GM23338 (cell line): ENCODE data around the gene IGF2BP3. TPM values are rescaled to one million over a fixed set of nuclear protein-coding genes. Genes with fewer than 3 reads are reported as not detected.

Experiments used
- ATAC-seq: fragments of 200-7000 bp; cut with Tn5 transposase; 3 replicates; pipeline ENCODE4 v1.9.1; 2020
- DNase-seq: peaks from one replicate; pipeline ENCODE4 v3.0.0-alpha.2; 2015; ENCODE audit warnings: low spot score
- H2AFZ ChIP-seq: fragments of 200-600 bp; sonication (generic); 2 replicates; pipeline ENCODE4 v1.8.0; 2016; ENCODE audit warnings: antibody characterized with exemption, mild to moderate bottlenecking, moderate library complexity
- H3F3A ChIP-seq: fragments of 200-600 bp; sonication (generic); replicated peaks from 2 replicates; pipeline ENCODE4 v1.8.0; 2017; ENCODE audit warnings: antibody characterized with exemption, mixed run types, low read depth
- H3K27ac ChIP-seq: fragments of 200-600 bp; sonication (generic); 2 replicates; pipeline ENCODE4 v1.6.1; 2016; ENCODE audit warnings: low read depth
- H3K27me3 ChIP-seq: fragments of 200-600 bp; sonication (generic); 2 replicates; pipeline ENCODE4 v1.8.0; 2016; ENCODE audit warnings: mild to moderate bottlenecking, mixed run types, moderate library complexity; ENCODE audit not compliant: insufficient read depth
- H3K36me3 ChIP-seq: fragments of 200-600 bp; sonication (generic); 2 replicates; pipeline ENCODE4 v1.8.0; 2016; ENCODE audit warnings: mild to moderate bottlenecking; ENCODE audit not compliant: insufficient read depth
- H3K4me1 ChIP-seq: fragments of 200-600 bp; sonication (generic); 2 replicates; pipeline ENCODE4 v1.8.0; 2016; ENCODE audit warnings: mild to moderate bottlenecking, moderate library complexity; ENCODE audit not compliant: insufficient read depth
- H3K4me2 ChIP-seq: fragments of 200-600 bp; sonication (generic); 2 replicates; pipeline ENCODE4 v1.7.1; 2017; ENCODE audit warnings: mixed run types
- H3K4me3 ChIP-seq: fragments of 200-600 bp; sonication (generic); 2 replicates; pipeline ENCODE4 v1.6.1; 2016; ENCODE audit warnings: mixed run types
- H3K79me2 ChIP-seq: fragments of 200-600 bp; sonication (generic); replicated peaks from 2 replicates; pipeline ENCODE4 v1.8.0; 2017; ENCODE audit warnings: mild to moderate bottlenecking; ENCODE audit not compliant: insufficient read depth
- H3K9me2 ChIP-seq: fragments of 200-600 bp; sonication (generic); 2 replicates; pipeline ENCODE4 v1.8.0; 2017; ENCODE audit not compliant: insufficient read depth
- H4K20me1 ChIP-seq: fragments of 200-600 bp; sonication (generic); replicated peaks from 2 replicates; pipeline ENCODE4 v1.8.0; 2017; ENCODE audit warnings: mild to moderate bottlenecking; ENCODE audit not compliant: insufficient read depth
- H3K27ac Mint-ChIP-seq: 2 replicates; pipeline ENCODE4 v1.8.0; 2020; ENCODE audit warnings: inconsistent platforms, mild to moderate bottlenecking, moderate library complexity, mixed read lengths
- H3K27me3 Mint-ChIP-seq: 3 replicates; pipeline ENCODE4 v1.8.0; 2022; ENCODE audit warnings: low read depth, mild to moderate bottlenecking, moderate library complexity, mixed read lengths, inconsistent platforms; ENCODE audit not compliant: insufficient read depth, poor library complexity
- H3K36me3 Mint-ChIP-seq: 3 replicates; pipeline ENCODE4 v1.8.0; 2021; ENCODE audit warnings: low read depth, mild to moderate bottlenecking, inconsistent platforms, moderate library complexity, mixed read lengths
- H3K4me1 Mint-ChIP-seq: 3 replicates; pipeline ENCODE4 v1.8.0; 2020; ENCODE audit warnings: mild to moderate bottlenecking, inconsistent platforms, mixed read lengths
- H3K4me3 Mint-ChIP-seq: 3 replicates; pipeline ENCODE4 v1.8.0; 2021; ENCODE audit warnings: moderate library complexity, mild to moderate bottlenecking, inconsistent platforms, mixed read lengths
- H3K9me3 Mint-ChIP-seq: 3 replicates; pipeline ENCODE4 v1.8.0; 2020; ENCODE audit warnings: moderate library complexity, mild to moderate bottlenecking, inconsistent platforms, mixed read lengths
- CREB1 ChIP-seq: fragments of 250-450 bp; sonication (Bioruptor Pico); IDR thresholded peaks from 2 replicates; pipeline ENCODE4 v1.5.0; 2020; ENCODE audit warnings: low read depth, mild to moderate bottlenecking, moderate library complexity
- CTCF ChIP-seq, 2 experiments: fragments of 200-600 bp in 1 of 2; sonication (generic) in 1 of 2; conservative IDR thresholded peaks; 2 replicates each; pipeline versions ENCODE4 v1.5.1 to v1.6.1; 2016 to 2017; ENCODE audit warnings: antibody characterized with exemption in 2 of 2, low read depth in 2 of 2, mild to moderate bottlenecking in 2 of 2, moderate library complexity in 1 of 2
- EZH2 ChIP-seq: fragments of 200-600 bp; sonication (generic); IDR thresholded peaks from one replicate; pipeline ENCODE4 v1.8.0; 2017; ENCODE audit warnings: antibody characterized with exemption, mild to moderate bottlenecking, low read depth; ENCODE audit not compliant: unreplicated experiment
- EZH2phosphoT487 ChIP-seq: fragments of 200-600 bp; sonication (generic); IDR thresholded peaks from one replicate; pipeline ENCODE4 v1.8.1; 2018; ENCODE audit warnings: antibody characterized with exemption; ENCODE audit not compliant: unreplicated experiment
- JUNB ChIP-seq: IDR thresholded peaks from one replicate; pipeline ENCODE4 v1.6.1; 2016; ENCODE audit warnings: antibody characterized with exemption; ENCODE audit not compliant: unreplicated experiment
- NANOG ChIP-seq: IDR thresholded peaks from 2 replicates; pipeline ENCODE4 v1.6.1; 2016; ENCODE audit warnings: antibody characterized with exemption, borderline replicate concordance
- POLR2AphosphoS5 ChIP-seq: IDR thresholded peaks from 2 replicates; pipeline ENCODE4 v1.6.1; 2016; ENCODE audit warnings: antibody characterized with exemption, low read depth
- STAT1 ChIP-seq: IDR thresholded peaks from one replicate; pipeline ENCODE4 v1.6.1; 2016; ENCODE audit warnings: antibody characterized with exemption; ENCODE audit not compliant: unreplicated experiment
- ZNF114 ChIP-seq: fragments of 250-450 bp; sonication (Bioruptor Pico); IDR thresholded peaks from 2 replicates; pipeline ENCODE4 v1.5.0; 2020; ENCODE audit warnings: mild to moderate bottlenecking, moderate library complexity
- ZNF331 ChIP-seq: fragments of 250-450 bp; sonication (Bioruptor Pico); IDR thresholded peaks from 2 replicates; pipeline ENCODE4 v1.5.0; 2020; ENCODE audit warnings: low read depth, mild to moderate bottlenecking, moderate library complexity
- polyA plus RNA-seq: library from polyadenylated mRNA; unstranded; fragments of >200 nt; fragmentation: Nextera tagmentation; extraction: Ambion mirVana; gene quantifications from 2 replicates; pipeline ENCODE4 v1.2.1, GENCODE V29; 2016
- total RNA-seq: library from RNA; depleted of rRNA; stranded (reverse); fragments of >200 nt; shearing (Covaris generic); gene quantifications from 2 replicates; pipeline ENCODE4 v1.2.3, GENCODE V29; 2014
- TF ChIP-seq, protein P1 (sequence below): IDR thresholded peaks from one replicate; pipeline ENCODE4 v1.6.1; 2018; ENCODE audit warnings: antibody characterized with exemption; ENCODE audit not compliant: unreplicated experiment
- TF ChIP-seq, protein P2 (sequence below): IDR thresholded peaks from 2 replicates; pipeline ENCODE4 v1.6.1; 2016; ENCODE audit warnings: antibody characterized with exemption
- TF ChIP-seq, protein P3 (sequence below): fragments of 250-450 bp; sonication (Bioruptor Pico); IDR thresholded peaks from 2 replicates; pipeline ENCODE4 v1.5.0; 2020; ENCODE audit warnings: mild to moderate bottlenecking, moderate library complexity

The IGF2BP3 gene
- total and polyA plus RNA-seq, 2 experiments from 2014 or later = 52.0 to 183 TPM

- no peak for ATAC-seq
- Histone ChIP-seq H3F3A (peaks cover 5% of the 10 kb centered on the region), H3K27ac (no peak overlapping the region), H3K4me3 (no peak overlapping the region), H3K4me2 (no peak overlapping the region), H2AFZ (no peak overlapping the region), H3K9me2 (no peaks in the 10 kb centered on the region), H4K20me1 (peaks cover 10% of the 10 kb centered on the region; the same call in 1 of the 2 replicates), H3K27me3 (no peaks in the 10 kb centered on the region), H3K36me3 (peaks cover 41% of the 10 kb centered on the region), H3K4me1 (no peaks in the 10 kb centered on the region), H3K79me2 (peaks cover 29% of the 10 kb centered on the region)
- peaks cover 2% of the 10 kb centered on the region for H3K27me3 Mint-ChIP-seq
- peaks cover 92% of the 10 kb centered on the region for H3K36me3 Mint-ChIP-seq
- peaks cover 1% of the 10 kb centered on the region; the same call in 1 of the 3 replicates for H3K9me3 Mint-ChIP-seq
- H3K4me1 Mint-ChIP-seq = no peaks in the 10 kb centered on the region
- DNase-seq = no peak
- TF ChIP-seq ZNF114 (CRISPR knock-in tag) = no peak
- TF ChIP-seq CREB1 = no peak
- no peak for TF ChIP-seq STAT1
- TF ChIP-seq, protein P1, sequence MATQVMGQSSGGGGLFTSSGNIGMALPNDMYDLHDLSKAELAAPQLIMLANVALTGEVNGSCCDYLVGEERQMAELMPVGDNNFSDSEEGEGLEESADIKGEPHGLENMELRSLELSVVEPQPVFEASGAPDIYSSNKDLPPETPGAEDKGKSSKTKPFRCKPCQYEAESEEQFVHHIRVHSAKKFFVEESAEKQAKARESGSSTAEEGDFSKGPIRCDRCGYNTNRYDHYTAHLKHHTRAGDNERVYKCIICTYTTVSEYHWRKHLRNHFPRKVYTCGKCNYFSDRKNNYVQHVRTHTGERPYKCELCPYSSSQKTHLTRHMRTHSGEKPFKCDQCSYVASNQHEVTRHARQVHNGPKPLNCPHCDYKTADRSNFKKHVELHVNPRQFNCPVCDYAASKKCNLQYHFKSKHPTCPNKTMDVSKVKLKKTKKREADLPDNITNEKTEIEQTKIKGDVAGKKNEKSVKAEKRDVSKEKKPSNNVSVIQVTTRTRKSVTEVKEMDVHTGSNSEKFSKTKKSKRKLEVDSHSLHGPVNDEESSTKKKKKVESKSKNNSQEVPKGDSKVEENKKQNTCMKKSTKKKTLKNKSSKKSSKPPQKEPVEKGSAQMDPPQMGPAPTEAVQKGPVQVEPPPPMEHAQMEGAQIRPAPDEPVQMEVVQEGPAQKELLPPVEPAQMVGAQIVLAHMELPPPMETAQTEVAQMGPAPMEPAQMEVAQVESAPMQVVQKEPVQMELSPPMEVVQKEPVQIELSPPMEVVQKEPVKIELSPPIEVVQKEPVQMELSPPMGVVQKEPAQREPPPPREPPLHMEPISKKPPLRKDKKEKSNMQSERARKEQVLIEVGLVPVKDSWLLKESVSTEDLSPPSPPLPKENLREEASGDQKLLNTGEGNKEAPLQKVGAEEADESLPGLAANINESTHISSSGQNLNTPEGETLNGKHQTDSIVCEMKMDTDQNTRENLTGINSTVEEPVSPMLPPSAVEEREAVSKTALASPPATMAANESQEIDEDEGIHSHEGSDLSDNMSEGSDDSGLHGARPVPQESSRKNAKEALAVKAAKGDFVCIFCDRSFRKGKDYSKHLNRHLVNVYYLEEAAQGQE = no peak
- TF ChIP-seq JUNB = no peak
- no peak for TF ChIP-seq POLR2AphosphoS5
- TF ChIP-seq CTCF (conservative IDR thresholded peaks at IDR 0.05; ENCODE audit: low read depth in 2 of 2) = no peak
- TF ChIP-seq NANOG = no peak
- TF ChIP-seq EZH2phosphoT487 = no peak
- TF ChIP-seq EZH2 = no peak
- TF ChIP-seq, protein P2, sequence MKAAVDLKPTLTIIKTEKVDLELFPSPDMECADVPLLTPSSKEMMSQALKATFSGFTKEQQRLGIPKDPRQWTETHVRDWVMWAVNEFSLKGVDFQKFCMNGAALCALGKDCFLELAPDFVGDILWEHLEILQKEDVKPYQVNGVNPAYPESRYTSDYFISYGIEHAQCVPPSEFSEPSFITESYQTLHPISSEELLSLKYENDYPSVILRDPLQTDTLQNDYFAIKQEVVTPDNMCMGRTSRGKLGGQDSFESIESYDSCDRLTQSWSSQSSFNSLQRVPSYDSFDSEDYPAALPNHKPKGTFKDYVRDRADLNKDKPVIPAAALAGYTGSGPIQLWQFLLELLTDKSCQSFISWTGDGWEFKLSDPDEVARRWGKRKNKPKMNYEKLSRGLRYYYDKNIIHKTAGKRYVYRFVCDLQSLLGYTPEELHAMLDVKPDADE = no peak
- TF ChIP-seq ZNF331 (CRISPR knock-in tag) = no peak
- TF ChIP-seq, protein P3, sequence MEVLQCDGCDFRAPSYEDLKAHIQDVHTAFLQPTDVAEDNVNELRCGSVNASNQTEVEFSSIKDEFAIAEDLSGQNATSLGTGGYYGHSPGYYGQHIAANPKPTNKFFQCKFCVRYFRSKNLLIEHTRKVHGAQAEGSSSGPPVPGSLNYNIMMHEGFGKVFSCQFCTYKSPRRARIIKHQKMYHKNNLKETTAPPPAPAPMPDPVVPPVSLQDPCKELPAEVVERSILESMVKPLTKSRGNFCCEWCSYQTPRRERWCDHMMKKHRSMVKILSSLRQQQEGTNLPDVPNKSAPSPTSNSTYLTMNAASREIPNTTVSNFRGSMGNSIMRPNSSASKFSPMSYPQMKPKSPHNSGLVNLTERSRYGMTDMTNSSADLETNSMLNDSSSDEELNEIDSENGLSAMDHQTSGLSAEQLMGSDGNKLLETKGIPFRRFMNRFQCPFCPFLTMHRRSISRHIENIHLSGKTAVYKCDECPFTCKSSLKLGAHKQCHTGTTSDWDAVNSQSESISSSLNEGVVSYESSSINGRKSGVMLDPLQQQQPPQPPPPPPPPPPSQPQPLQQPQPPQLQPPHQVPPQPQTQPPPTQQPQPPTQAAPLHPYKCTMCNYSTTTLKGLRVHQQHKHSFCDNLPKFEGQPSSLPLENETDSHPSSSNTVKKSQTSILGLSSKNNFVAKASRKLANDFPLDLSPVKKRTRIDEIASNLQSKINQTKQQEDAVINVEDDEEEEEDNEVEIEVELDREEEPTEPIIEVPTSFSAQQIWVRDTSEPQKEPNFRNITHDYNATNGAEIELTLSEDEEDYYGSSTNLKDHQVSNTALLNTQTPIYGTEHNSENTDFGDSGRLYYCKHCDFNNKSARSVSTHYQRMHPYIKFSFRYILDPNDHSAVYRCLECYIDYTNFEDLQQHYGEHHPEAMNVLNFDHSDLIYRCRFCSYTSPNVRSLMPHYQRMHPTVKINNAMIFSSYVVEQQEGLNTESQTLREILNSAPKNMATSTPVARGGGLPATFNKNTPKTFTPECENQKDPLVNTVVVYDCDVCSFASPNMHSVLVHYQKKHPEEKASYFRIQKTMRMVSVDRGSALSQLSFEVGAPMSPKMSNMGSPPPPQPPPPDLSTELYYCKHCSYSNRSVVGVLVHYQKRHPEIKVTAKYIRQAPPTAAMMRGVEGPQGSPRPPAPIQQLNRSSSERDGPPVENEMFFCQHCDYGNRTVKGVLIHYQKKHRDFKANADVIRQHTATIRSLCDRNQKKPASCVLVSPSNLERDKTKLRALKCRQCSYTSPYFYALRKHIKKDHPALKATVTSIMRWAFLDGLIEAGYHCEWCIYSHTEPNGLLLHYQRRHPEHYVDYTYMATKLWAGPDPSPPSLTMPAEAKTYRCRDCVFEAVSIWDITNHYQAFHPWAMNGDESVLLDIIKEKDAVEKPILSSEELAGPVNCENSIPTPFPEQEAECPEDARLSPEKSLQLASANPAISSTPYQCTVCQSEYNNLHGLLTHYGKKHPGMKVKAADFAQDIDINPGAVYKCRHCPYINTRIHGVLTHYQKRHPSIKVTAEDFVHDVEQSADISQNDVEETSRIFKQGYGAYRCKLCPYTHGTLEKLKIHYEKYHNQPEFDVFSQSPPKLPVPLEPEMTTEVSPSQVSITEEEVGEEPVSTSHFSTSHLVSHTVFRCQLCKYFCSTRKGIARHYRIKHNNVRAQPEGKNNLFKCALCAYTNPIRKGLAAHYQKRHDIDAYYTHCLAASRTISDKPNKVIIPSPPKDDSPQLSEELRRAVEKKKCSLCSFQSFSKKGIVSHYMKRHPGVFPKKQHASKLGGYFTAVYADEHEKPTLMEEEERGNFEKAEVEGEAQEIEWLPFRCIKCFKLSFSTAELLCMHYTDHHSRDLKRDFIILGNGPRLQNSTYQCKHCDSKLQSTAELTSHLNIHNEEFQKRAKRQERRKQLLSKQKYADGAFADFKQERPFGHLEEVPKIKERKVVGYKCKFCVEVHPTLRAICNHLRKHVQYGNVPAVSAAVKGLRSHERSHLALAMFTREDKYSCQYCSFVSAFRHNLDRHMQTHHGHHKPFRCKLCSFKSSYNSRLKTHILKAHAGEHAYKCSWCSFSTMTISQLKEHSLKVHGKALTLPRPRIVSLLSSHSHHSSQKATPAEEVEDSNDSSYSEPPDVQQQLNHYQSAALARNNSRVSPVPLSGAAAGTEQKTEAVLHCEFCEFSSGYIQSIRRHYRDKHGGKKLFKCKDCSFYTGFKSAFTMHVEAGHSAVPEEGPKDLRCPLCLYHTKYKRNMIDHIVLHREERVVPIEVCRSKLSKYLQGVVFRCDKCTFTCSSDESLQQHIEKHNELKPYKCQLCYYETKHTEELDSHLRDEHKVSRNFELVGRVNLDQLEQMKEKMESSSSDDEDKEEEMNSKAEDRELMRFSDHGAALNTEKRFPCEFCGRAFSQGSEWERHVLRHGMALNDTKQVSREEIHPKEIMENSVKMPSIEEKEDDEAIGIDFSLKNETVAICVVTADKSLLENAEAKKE (CRISPR knock-in tag) = no peak
- H3K27ac Mint-ChIP-seq = no peak overlapping the region
- H3K4me3 Mint-ChIP-seq = no peak overlapping the region
Measured at GRCh38 chr7:23331132-23331531, 139.2 kb downstream of the IGF2BP3 start.
